H1 (cell line): ENCODE results near the gene OPA3. TPM values are rescaled to one million over a fixed set of nuclear protein-coding genes. Genes with fewer than 3 reads are reported as not detected.

Experiments used
- CTCF ChIA-PET: fragments of 300-600 bp; sonication (Branson Sonifier 250); formaldehyde crosslinking; loops from one replicate; lab custom pipeline; 2021; ENCODE audit not compliant: partially characterized antibody; lab: Charles Lee
- POLR2A ChIA-PET: fragments of 300-600 bp; sonication (Branson Sonifier 250); formaldehyde crosslinking; loops from one replicate; lab custom pipeline; 2021; ENCODE audit warnings: inconsistent platforms; ENCODE audit not compliant: partially characterized antibody; lab: Charles Lee
- DNase-seq, 2 experiments: peaks; one replicate each; pipeline versions ENCODE4 v3.0.0 to v3.0.0-alpha.2; 2010 to 2022; ENCODE audit warnings: low spot score in 2 of 2, low read depth in 1 of 2, mixed read lengths in 1 of 2
- FAIRE-seq: peaks from 2 replicates; lab custom pipeline; 2011; peaks lifted over from hg19 to GRCh38; lab: Jason Lieb, UNC
- H2AFZ ChIP-seq: 2 replicates; pipeline ENCODE4 v1.8.1; 2012; ENCODE audit warnings: low read length, inconsistent platforms
- H2AK5ac ChIP-seq: 2 replicates; pipeline ENCODE4 v1.6.1; 2013; ENCODE audit warnings: low read depth, low read length
- H2BK120ac ChIP-seq: replicated peaks from 2 replicates; pipeline ENCODE3; 2013; ENCODE audit warnings: low read depth, low read length, inconsistent platforms
- H2BK12ac ChIP-seq: 2 replicates; pipeline ENCODE4 v1.6.1; 2013; ENCODE audit warnings: low read depth, low read length
- H2BK15ac ChIP-seq: 2 replicates; pipeline ENCODE4 v1.6.1; 2013; ENCODE audit warnings: low read length
- H2BK20ac ChIP-seq: 2 replicates; pipeline ENCODE4 v1.6.1; 2013; ENCODE audit warnings: low read length
- H2BK5ac ChIP-seq: 2 replicates; pipeline ENCODE4 v1.6.1; 2013; ENCODE audit warnings: low read depth, low read length
- H3K14ac ChIP-seq: 2 replicates; pipeline ENCODE4 v1.6.1; 2013; ENCODE audit warnings: inconsistent platforms; ENCODE audit not compliant: insufficient read length
- H3K18ac ChIP-seq: 2 replicates; pipeline ENCODE4 v1.6.1; 2013; ENCODE audit warnings: low read length; ENCODE audit errors: extremely low read depth
- H3K23ac ChIP-seq: 2 replicates; pipeline ENCODE4 v1.6.1; 2013; ENCODE audit warnings: inconsistent platforms; ENCODE audit not compliant: insufficient read length
- H3K23me2 ChIP-seq: 2 replicates; pipeline ENCODE4 v1.6.1; 2013; ENCODE audit warnings: low read depth, low read length
- H3K27ac ChIP-seq: 2 replicates; pipeline ENCODE4 v1.6.1; 2011; ENCODE audit warnings: low read depth, low read length, inconsistent platforms
- H3K27me3 ChIP-seq, 4 experiments: replicated peaks in 1 of 4; 1 replicate in 1 of 4; 2 replicates in 3 of 4; pipeline versions ENCODE4 v1.6.1 to v1.8.1; 2011 to 2013; ENCODE audit warnings: low read length in 3 of 4, mild to moderate bottlenecking in 3 of 4, inconsistent platforms in 2 of 4, mixed read lengths in 2 of 4, moderate library complexity in 1 of 4; ENCODE audit not compliant: control insufficient read depth in 3 of 4, insufficient read depth in 3 of 4; ENCODE audit errors: extremely low read depth in 1 of 4
- H3K36me3 ChIP-seq, 4 experiments: 2 replicates each; pipeline versions ENCODE4 v1.6.1 to v1.8.1; 2011 to 2013; ENCODE audit warnings: mild to moderate bottlenecking in 4 of 4, low read length in 3 of 4, moderate library complexity in 2 of 4, control low read depth in 1 of 4, inconsistent platforms in 1 of 4; ENCODE audit not compliant: insufficient read depth in 4 of 4, control insufficient read depth in 2 of 4
- H3K4ac ChIP-seq: replicated peaks from 2 replicates; pipeline ENCODE3; 2013; ENCODE audit warnings: low read length, low read depth, mixed read lengths, inconsistent platforms; ENCODE audit not compliant: insufficient read length
- H3K4me1 ChIP-seq, 4 experiments: replicated peaks in 1 of 4; 1 replicate in 1 of 4; 2 replicates in 3 of 4; pipeline versions ENCODE4 v1.6.1 to v1.8.1; 2011 to 2013; ENCODE audit warnings: low read length in 3 of 4, inconsistent platforms in 2 of 4, mixed read lengths in 1 of 4; ENCODE audit not compliant: insufficient read depth in 4 of 4, control insufficient read depth in 3 of 4
- H3K4me2 ChIP-seq, 2 experiments: 2 replicates each; pipeline versions ENCODE4 v1.6.1 to v1.8.1; 2011 to 2013; ENCODE audit warnings: low read depth in 2 of 2, low read length in 2 of 2, control low read depth in 1 of 2, inconsistent platforms in 1 of 2, mild to moderate bottlenecking in 1 of 2; ENCODE audit not compliant: insufficient read depth in 1 of 2
- H3K4me3 ChIP-seq, 4 experiments: fragments of 200-600, 300-600 bp in 1 of 4; sonication (generic), shearing (Covaris generic), sonication (Bioruptor Twin) in 1 of 4; 2 replicates each; pipeline versions ENCODE4 v1.5.1 to v1.8.1; 2011 to 2016; ENCODE audit warnings: low read length in 4 of 4, low read depth in 3 of 4, control low read depth in 2 of 4, inconsistent platforms in 2 of 4, mild to moderate bottlenecking in 2 of 4, mixed read lengths in 1 of 4, moderate library complexity in 1 of 4; ENCODE audit not compliant: insufficient read depth in 2 of 4; ENCODE audit errors: extremely low read depth in 1 of 4
- H3K56ac ChIP-seq: replicated peaks from 2 replicates; pipeline ENCODE3; 2013; ENCODE audit warnings: low read depth, mild to moderate bottlenecking, mixed read lengths, low read length, inconsistent platforms; ENCODE audit not compliant: insufficient read length
- H3K79me1 ChIP-seq: 2 replicates; pipeline ENCODE4 v1.6.1; 2013; ENCODE audit warnings: low read depth, low read length, control low read depth
- H3K79me2 ChIP-seq, 2 experiments: 2 replicates each; pipeline versions ENCODE4 v1.6.1 to v1.8.1; 2012 to 2013; ENCODE audit warnings: low read length in 2 of 2, mild to moderate bottlenecking in 2 of 2, inconsistent platforms in 1 of 2; ENCODE audit not compliant: insufficient read depth in 2 of 2, control insufficient read depth in 1 of 2
- H3K9ac ChIP-seq, 4 experiments: replicated peaks in 1 of 4; 1 replicate in 1 of 4; 2 replicates in 3 of 4; pipeline versions ENCODE4 v1.6.1 to v1.8.1; 2011 to 2013; ENCODE audit warnings: low read depth in 3 of 4, low read length in 3 of 4, control low read depth in 2 of 4, mild to moderate bottlenecking in 2 of 4, moderate library complexity in 2 of 4, inconsistent platforms in 1 of 4; ENCODE audit errors: extremely low read depth in 1 of 4
- H3K9me3 ChIP-seq, 2 experiments: 2 replicates each; pipeline versions ENCODE4 v1.6.1 to v1.8.1; 2012 to 2013; ENCODE audit warnings: mild to moderate bottlenecking in 2 of 2, moderate library complexity in 2 of 2, control low read depth in 1 of 2, inconsistent platforms in 1 of 2, low read depth in 1 of 2, low read length in 1 of 2, mixed read lengths in 1 of 2; ENCODE audit not compliant: insufficient read depth in 2 of 2
- H4K20me1 ChIP-seq, 2 experiments: replicated peaks in 1 of 2; 2 replicates each; pipeline versions ENCODE3 to v1.8.1; 2011 to 2013; ENCODE audit warnings: inconsistent platforms in 2 of 2, low read length in 2 of 2, mild to moderate bottlenecking in 1 of 2; ENCODE audit not compliant: insufficient read depth in 2 of 2, control insufficient read depth in 1 of 2
- H4K5ac ChIP-seq: 2 replicates; pipeline ENCODE4 v1.6.1; 2013; ENCODE audit warnings: low read length, low read depth, mixed read lengths, inconsistent platforms; ENCODE audit not compliant: insufficient read length
- H4K8ac ChIP-seq: 2 replicates; pipeline ENCODE4 v1.8.0; 2013; ENCODE audit warnings: mild to moderate bottlenecking, moderate library complexity, low read length, inconsistent platforms; ENCODE audit not compliant: insufficient read depth; ENCODE audit errors: extremely low read depth
- H4K91ac ChIP-seq: replicated peaks from 2 replicates; pipeline ENCODE3; 2013; ENCODE audit warnings: low read length, mixed read lengths, inconsistent platforms; ENCODE audit not compliant: insufficient read length
- CBX8 ChIP-seq: fragments of 300-800, 300-1000 bp; sonication (generic); IDR thresholded peaks from 2 replicates; pipeline ENCODE4 v1.7.1; 2016; ENCODE audit warnings: low read depth, low read length, borderline replicate concordance
- E2F6 ChIP-seq: IDR thresholded peaks from 2 replicates; pipeline ENCODE4 v1.6.1; 2012; ENCODE audit warnings: inconsistent platforms
- JUND ChIP-seq: IDR thresholded peaks from 2 replicates; pipeline ENCODE4 v1.6.1; 2011; ENCODE audit warnings: mild to moderate bottlenecking, improper control_type of control experiment, low read length
- NRF1 ChIP-seq: IDR thresholded peaks from 2 replicates; pipeline ENCODE4 v1.6.1; 2011; ENCODE audit warnings: mild to moderate bottlenecking, low read depth, low read length, improper control_type of control experiment
- POLR2A ChIP-seq, 2 experiments: IDR thresholded peaks; 1 replicate in 1 of 2; 2 replicates in 1 of 2; pipeline ENCODE4 v1.6.1; 2011; ENCODE audit warnings: low read depth in 2 of 2, low read length in 2 of 2, mild to moderate bottlenecking in 2 of 2; ENCODE audit errors: control extremely low read depth in 1 of 2
- SP1 ChIP-seq: IDR thresholded peaks from 2 replicates; pipeline ENCODE4 v1.6.1; 2011; ENCODE audit warnings: low read depth, low read length
- WGBS, 2 experiments: shearing (Covaris generic) in 1 of 2; methylation state at CpG; one replicate each; pipeline versions ENCODE4 v1.1.6 to v1.1.7; 2013 to 2015; ENCODE audit warnings: low lambda C conversion rate in 2 of 2, mixed read lengths in 2 of 2, inconsistent platforms in 1 of 2, low coverage in 1 of 2, missing lambda C conversion rate in 1 of 2; ENCODE audit not compliant: insufficient replicate concordance in 2 of 2, insufficient coverage in 1 of 2, insufficient read length in 1 of 2; ENCODE audit errors: extremely low coverage in 1 of 2, missing lambda C conversion rate in 1 of 2; 5-methylcytosine and 5-hydroxymethylcytosine counted together
- polyA plus RNA-seq, 7 experiments: library from polyadenylated mRNA; depleted of rRNA in 3 of 7; stranded (reverse) in 5 of 7; unstranded in 2 of 7; fragments of >200 nt in 5 of 7; fragments of 200-250 nt in 2 of 7; gene quantifications; 1 replicate in 5 of 7; 2 replicates in 1 of 7; 4 replicates in 1 of 7; pipeline versions ENCODE4 v1.2.1 to v1.2.3, GENCODE V29; 2011 to 2013; ENCODE audit warnings: missing spikeins in 2 of 7, mixed read lengths in 2 of 7
- total RNA-seq: library from RNA; stranded (reverse); fragmentation: NEBNext Ultra II Directional; extraction: Animal tissue kit (Norgen Biotek cat#: 25700); gene quantifications from 2 replicates; pipeline ENCODE4 v1.2.1, GENCODE V29; 2021

OPA3 gene
- total and polyA plus RNA-seq, 2 of the 8 experiments (the other 6 are each of a cell fraction or from before 2014, with no cell fraction given): 12.5 to 14.5 TPM

GRCh38 chr19:45577111-45577905, 7.3 kb downstream of the OPA3 start:
- Histone ChIP-seq H2AFZ (no peak overlapping the region), H2AK5ac (no peak overlapping the region), H3K4ac (no peak overlapping the region), H4K5ac (no peak overlapping the region), H3K23me2 (no peaks in the 10 kb centered on the region; the same call in 1 of the 2 replicates), H3K14ac (no peak overlapping the region), H3K18ac (no peak overlapping the region), H3K56ac (no peak overlapping the region), H3K27me3 (no peaks in the 10 kb centered on the region), H2BK15ac (no peak overlapping the region), H3K27ac (no peak overlapping the region), H2BK20ac (no peak overlapping the region), H4K8ac (no peak overlapping the region), H4K91ac (no peak overlapping the region), H3K36me3 (no peaks in the 10 kb centered on the region; a peak in 1 of 8 replicates), H3K23ac (no peak overlapping the region), H3K9ac (no peak overlapping the region; a peak in 1 of 7 replicates), H3K4me2 (peak overlapping the region; percentile 28 to 62; a peak in 3 of 4 replicates), H2BK12ac (peak overlapping the region; percentile 52; the same call in 1 of the 2 replicates), H3K79me2 (0 out of 4 replicates have a peak, but pooled peaks cover 0 to 2% of the 10 kb centered on the region in 2 experiments), H3K4me3 (peak overlapping the region in 1 of 4 experiments; percentile 11; a peak in 1 of 8 replicates), H3K79me1 (no peaks in the 10 kb centered on the region; the same call in 1 of the 2 replicates), H3K9me3 (no peaks in the 10 kb centered on the region), H2BK120ac (no peak overlapping the region), H3K4me1 (peaks cover 7 to 15% (median 10%) of the 10 kb centered on the region in 4 experiments), H2BK5ac (no peak overlapping the region), H4K20me1 (no peaks in the 10 kb centered on the region)
- ChIA-PET CTCF (interaction anchor here (0.6 to 2.2 kb wide), 8 partner anchors 14 to 91 kb away, joined by 3 to 8 read pairs (median 4); no protein-coding TSS in a partner anchor), POLR2A (interaction anchor here (1.2 kb wide), 1 partner anchor 24 kb away, joined by 3 read pairs; no protein-coding TSS in a partner anchor)
- DNase-seq: no peak
- TF ChIP-seq NRF1 (no peak), CBX8 (no peak), POLR2A (IDR thresholded peaks at IDR 0.05; ENCODE audit: control extremely low read depth in 1 of 2, low read depth in 2 of 2, low read length in 2 of 2) (no peak), SP1 (no peak), E2F6 (peak; percentile 72), JUND (no peak)
- WGBS, 2 experiments: 63% methylated on average over 11 of the region's 11 CpGs; no CpG with 5 or more reads in 1 of the 2 experiments
- FAIRE-seq: peak; percentile 60
